DOHH2 (cell line): ENCODE data around the gene PLA2G4E.

Experiments
- EZH2phosphoT487 ChIP-seq: fragments of 200-600 bp; sonication (generic); IDR thresholded peaks from 2 replicates; pipeline ENCODE4 v1.6.1; 2017; ENCODE audit warnings: borderline replicate concordance, mild to moderate bottlenecking, antibody characterized with exemption, low read length, moderate library complexity, mixed read lengths
- TF ChIP-seq, protein P1 (sequence below): fragments of 200-600 bp; sonication (generic); IDR thresholded peaks from one replicate; pipeline ENCODE4 v1.5.1; 2014; ENCODE audit warnings: antibody characterized with exemption, mild to moderate bottlenecking, low read depth, low read length; ENCODE audit not compliant: poor library complexity, severe bottlenecking

DNA sequence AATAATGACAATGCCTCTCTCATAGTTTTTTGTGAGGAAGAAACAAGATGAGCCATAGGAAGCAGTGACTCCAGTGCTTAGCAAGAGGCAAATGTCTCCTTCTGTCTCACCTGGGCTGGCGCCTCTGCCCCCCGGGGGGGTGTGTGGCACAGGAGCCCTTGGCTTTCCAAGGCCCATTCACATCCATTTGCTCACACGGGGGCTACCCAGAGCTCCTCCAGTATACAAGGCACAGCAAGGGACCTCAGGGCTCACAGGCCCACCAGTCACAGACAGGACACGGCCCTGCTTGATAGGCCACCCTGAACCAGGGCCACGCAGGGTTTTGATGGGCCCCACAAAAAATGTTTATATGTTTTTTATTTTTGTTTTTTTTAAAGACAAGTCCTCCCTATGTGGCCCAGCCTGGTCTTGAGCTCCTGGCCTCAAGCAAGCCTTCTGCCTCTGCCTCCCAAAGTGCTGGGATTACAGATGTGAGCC lies 26.6 kb downstream of the PLA2G4E start:
- TF ChIP-seq, protein P1, sequence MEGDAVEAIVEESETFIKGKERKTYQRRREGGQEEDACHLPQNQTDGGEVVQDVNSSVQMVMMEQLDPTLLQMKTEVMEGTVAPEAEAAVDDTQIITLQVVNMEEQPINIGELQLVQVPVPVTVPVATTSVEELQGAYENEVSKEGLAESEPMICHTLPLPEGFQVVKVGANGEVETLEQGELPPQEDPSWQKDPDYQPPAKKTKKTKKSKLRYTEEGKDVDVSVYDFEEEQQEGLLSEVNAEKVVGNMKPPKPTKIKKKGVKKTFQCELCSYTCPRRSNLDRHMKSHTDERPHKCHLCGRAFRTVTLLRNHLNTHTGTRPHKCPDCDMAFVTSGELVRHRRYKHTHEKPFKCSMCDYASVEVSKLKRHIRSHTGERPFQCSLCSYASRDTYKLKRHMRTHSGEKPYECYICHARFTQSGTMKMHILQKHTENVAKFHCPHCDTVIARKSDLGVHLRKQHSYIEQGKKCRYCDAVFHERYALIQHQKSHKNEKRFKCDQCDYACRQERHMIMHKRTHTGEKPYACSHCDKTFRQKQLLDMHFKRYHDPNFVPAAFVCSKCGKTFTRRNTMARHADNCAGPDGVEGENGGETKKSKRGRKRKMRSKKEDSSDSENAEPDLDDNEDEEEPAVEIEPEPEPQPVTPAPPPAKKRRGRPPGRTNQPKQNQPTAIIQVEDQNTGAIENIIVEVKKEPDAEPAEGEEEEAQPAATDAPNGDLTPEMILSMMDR, result no peak
- no peak for TF ChIP-seq EZH2phosphoT487
